Measurements from ENCODE around the gene MAB21L1. TPM values are rescaled to one million over a fixed set of nuclear protein-coding genes. Genes with fewer than 3 reads are reported as not detected.

Gene MAB21L1
- total and polyA plus RNA-seq, 2 experiments from 2014 or later = 0.78 TPM; not detected in 1

- H3K36me3 Mint-ChIP-seq (ENCODE audit: low read depth) = no peaks in the 10 kb centered on the region
- no peak overlapping the region for H3K27ac Mint-ChIP-seq
- no peak overlapping the region for H3K4me2 ChIP-seq
- no peak overlapping the region for H3K4me3 ChIP-seq
- no peak overlapping the region for H3K27ac ChIP-seq (ENCODE audit: low read depth)
- DNase-seq (ENCODE audit: low spot score) (no peak), ATAC-seq (no peak)
- no peaks in the 10 kb centered on the region for H4K20me1 ChIP-seq (replicated peaks; ENCODE audit: insufficient read depth)
- peaks cover 2% of the 10 kb centered on the region; the same call in 1 of the 2 replicates for H3K4me1 ChIP-seq (ENCODE audit: insufficient read depth)
- H3K9me2 ChIP-seq (ENCODE audit: insufficient read depth) = no peaks in the 10 kb centered on the region
- H3K27me3 ChIP-seq (ENCODE audit: insufficient read depth) = peaks cover 2% of the 10 kb centered on the region; the same call in 1 of the 2 replicates
- TF ChIP-seq ETS1 (IDR thresholded peaks at IDR 0.05) (no peak), CTCF (conservative IDR thresholded peaks at IDR 0.05; ENCODE audit: low read depth in 2 of 2) (no peak), ZNF114 (CRISPR knock-in tag; IDR thresholded peaks at IDR 0.05) (no peak), EZH2phosphoT487 (IDR thresholded peaks at IDR 0.05; ENCODE audit: unreplicated experiment) (no peak), NANOG (IDR thresholded peaks at IDR 0.05; ENCODE audit: borderline replicate concordance) (no peak), JUNB (IDR thresholded peaks at IDR 0.05; ENCODE audit: unreplicated experiment) (no peak), POLR2AphosphoS5 (IDR thresholded peaks at IDR 0.05; ENCODE audit: low read depth) (no peak)
- no peak overlapping the region for H3K4me3 Mint-ChIP-seq
- H3K27me3 Mint-ChIP-seq (ENCODE audit: insufficient read depth, low read depth, poor library complexity) = no peaks in the 10 kb centered on the region
- no peaks in the 10 kb centered on the region for H3K36me3 ChIP-seq (ENCODE audit: insufficient read depth)
- no peaks in the 10 kb centered on the region for H3F3A ChIP-seq (replicated peaks; ENCODE audit: low read depth)
- H3K79me2 ChIP-seq (replicated peaks; ENCODE audit: insufficient read depth) = no peaks in the 10 kb centered on the region
- peaks cover 2% of the 10 kb centered on the region; the same call in 2 of the 3 replicates for H3K4me1 Mint-ChIP-seq
- H2AFZ ChIP-seq = no peak overlapping the region
- H3K9me3 Mint-ChIP-seq = no peaks in the 10 kb centered on the region
Observed at GRCh38 chr13:35485424-35485823, 8.9 kb upstream of the MAB21L1 start.

GRCh38 chr13:35484384-35484783 lies 7.9 kb upstream of the MAB21L1 start:
- H4K20me1 ChIP-seq (replicated peaks; ENCODE audit: insufficient read depth) = no peaks in the 10 kb centered on the region
- peaks cover 6% of the 10 kb centered on the region; the same call in 2 of the 3 replicates for H3K4me1 Mint-ChIP-seq
- TF ChIP-seq STAT1 (IDR thresholded peaks at IDR 0.05; ENCODE audit: unreplicated experiment) (no peak), NANOG (IDR thresholded peaks at IDR 0.05; ENCODE audit: borderline replicate concordance) (no peak), ETS1 (IDR thresholded peaks at IDR 0.05) (no peak), ZNF331 (CRISPR knock-in tag; IDR thresholded peaks at IDR 0.05; ENCODE audit: low read depth) (no peak), CREB1 (CRISPR knock-in tag; IDR thresholded peaks at IDR 0.05; ENCODE audit: low read depth) (no peak), CTCF (conservative IDR thresholded peaks at IDR 0.05; ENCODE audit: low read depth in 2 of 2) (no peak), EZH2 (IDR thresholded peaks at IDR 0.05; ENCODE audit: low read depth, unreplicated experiment) (no peak)
- H3K36me3 ChIP-seq (ENCODE audit: insufficient read depth) = no peaks in the 10 kb centered on the region
- H2AFZ ChIP-seq = no peak overlapping the region
- no peak overlapping the region for H3K27ac ChIP-seq (ENCODE audit: low read depth)
- H3K27ac Mint-ChIP-seq = no peak overlapping the region
- H3F3A ChIP-seq (replicated peaks; ENCODE audit: low read depth) = no peaks in the 10 kb centered on the region
- H3K4me2 ChIP-seq = no peak overlapping the region
- no peak overlapping the region for H3K4me3 ChIP-seq
- no peak overlapping the region for H3K4me3 Mint-ChIP-seq
- H3K79me2 ChIP-seq (replicated peaks; ENCODE audit: insufficient read depth) = no peaks in the 10 kb centered on the region
- H3K9me2 ChIP-seq (ENCODE audit: insufficient read depth) = no peaks in the 10 kb centered on the region
- ATAC-seq (no peak), DNase-seq (ENCODE audit: low spot score) (no peak)
- no peaks in the 10 kb centered on the region for H3K9me3 Mint-ChIP-seq
- H3K4me1 ChIP-seq (ENCODE audit: insufficient read depth) = peaks cover 11% of the 10 kb centered on the region
- peaks cover under 1% of the 10 kb centered on the region for H3K27me3 Mint-ChIP-seq (ENCODE audit: insufficient read depth, low read depth, poor library complexity)
- no peaks in the 10 kb centered on the region for H3K36me3 Mint-ChIP-seq (ENCODE audit: low read depth)
- peaks cover 13% of the 10 kb centered on the region for H3K27me3 ChIP-seq (ENCODE audit: insufficient read depth)

Data from GM23338 (cell line).